GM23338 (cell line): ENCODE measurements around the gene GIMAP1. TPM values are rescaled to one million over a fixed set of nuclear protein-coding genes. Genes with fewer than 3 reads are reported as not detected.

ENCODE experiments used
- ATAC-seq: fragments of 200-7000 bp; cut with Tn5 transposase; 3 replicates; pipeline ENCODE4 v1.9.1; 2020
- DNase-seq: peaks from one replicate; pipeline ENCODE4 v3.0.0-alpha.2; 2015; ENCODE audit warnings: low spot score
- H2AFZ ChIP-seq: fragments of 200-600 bp; sonication (generic); 2 replicates; pipeline ENCODE4 v1.8.0; 2016; ENCODE audit warnings: antibody characterized with exemption, mild to moderate bottlenecking, moderate library complexity
- H3F3A ChIP-seq: fragments of 200-600 bp; sonication (generic); replicated peaks from 2 replicates; pipeline ENCODE4 v1.8.0; 2017; ENCODE audit warnings: antibody characterized with exemption, mixed run types, low read depth
- H3K27ac ChIP-seq: fragments of 200-600 bp; sonication (generic); 2 replicates; pipeline ENCODE4 v1.6.1; 2016; ENCODE audit warnings: low read depth
- H3K27me3 ChIP-seq: fragments of 200-600 bp; sonication (generic); 2 replicates; pipeline ENCODE4 v1.8.0; 2016; ENCODE audit warnings: mild to moderate bottlenecking, mixed run types, moderate library complexity; ENCODE audit not compliant: insufficient read depth
- H3K36me3 ChIP-seq: fragments of 200-600 bp; sonication (generic); 2 replicates; pipeline ENCODE4 v1.8.0; 2016; ENCODE audit warnings: mild to moderate bottlenecking; ENCODE audit not compliant: insufficient read depth
- H3K4me1 ChIP-seq: fragments of 200-600 bp; sonication (generic); 2 replicates; pipeline ENCODE4 v1.8.0; 2016; ENCODE audit warnings: mild to moderate bottlenecking, moderate library complexity; ENCODE audit not compliant: insufficient read depth
- H3K4me2 ChIP-seq: fragments of 200-600 bp; sonication (generic); 2 replicates; pipeline ENCODE4 v1.7.1; 2017; ENCODE audit warnings: mixed run types
- H3K4me3 ChIP-seq: fragments of 200-600 bp; sonication (generic); 2 replicates; pipeline ENCODE4 v1.6.1; 2016; ENCODE audit warnings: mixed run types
- H3K79me2 ChIP-seq: fragments of 200-600 bp; sonication (generic); replicated peaks from 2 replicates; pipeline ENCODE4 v1.8.0; 2017; ENCODE audit warnings: mild to moderate bottlenecking; ENCODE audit not compliant: insufficient read depth
- H3K9me2 ChIP-seq: fragments of 200-600 bp; sonication (generic); 2 replicates; pipeline ENCODE4 v1.8.0; 2017; ENCODE audit not compliant: insufficient read depth
- H4K20me1 ChIP-seq: fragments of 200-600 bp; sonication (generic); replicated peaks from 2 replicates; pipeline ENCODE4 v1.8.0; 2017; ENCODE audit warnings: mild to moderate bottlenecking; ENCODE audit not compliant: insufficient read depth
- H3K27ac Mint-ChIP-seq: 2 replicates; pipeline ENCODE4 v1.8.0; 2020; ENCODE audit warnings: inconsistent platforms, mild to moderate bottlenecking, moderate library complexity, mixed read lengths
- H3K27me3 Mint-ChIP-seq: 3 replicates; pipeline ENCODE4 v1.8.0; 2022; ENCODE audit warnings: low read depth, mild to moderate bottlenecking, moderate library complexity, mixed read lengths, inconsistent platforms; ENCODE audit not compliant: insufficient read depth, poor library complexity
- H3K36me3 Mint-ChIP-seq: 3 replicates; pipeline ENCODE4 v1.8.0; 2021; ENCODE audit warnings: low read depth, mild to moderate bottlenecking, inconsistent platforms, moderate library complexity, mixed read lengths
- H3K4me1 Mint-ChIP-seq: 3 replicates; pipeline ENCODE4 v1.8.0; 2020; ENCODE audit warnings: mild to moderate bottlenecking, inconsistent platforms, mixed read lengths
- H3K4me3 Mint-ChIP-seq: 3 replicates; pipeline ENCODE4 v1.8.0; 2021; ENCODE audit warnings: moderate library complexity, mild to moderate bottlenecking, inconsistent platforms, mixed read lengths
- H3K9me3 Mint-ChIP-seq: 3 replicates; pipeline ENCODE4 v1.8.0; 2020; ENCODE audit warnings: moderate library complexity, mild to moderate bottlenecking, inconsistent platforms, mixed read lengths
- EZH2 ChIP-seq: fragments of 200-600 bp; sonication (generic); IDR thresholded peaks from one replicate; pipeline ENCODE4 v1.8.0; 2017; ENCODE audit warnings: antibody characterized with exemption, mild to moderate bottlenecking, low read depth; ENCODE audit not compliant: unreplicated experiment
- EZH2phosphoT487 ChIP-seq: fragments of 200-600 bp; sonication (generic); IDR thresholded peaks from one replicate; pipeline ENCODE4 v1.8.1; 2018; ENCODE audit warnings: antibody characterized with exemption; ENCODE audit not compliant: unreplicated experiment
- JUNB ChIP-seq: IDR thresholded peaks from one replicate; pipeline ENCODE4 v1.6.1; 2016; ENCODE audit warnings: antibody characterized with exemption; ENCODE audit not compliant: unreplicated experiment
- NANOG ChIP-seq: IDR thresholded peaks from 2 replicates; pipeline ENCODE4 v1.6.1; 2016; ENCODE audit warnings: antibody characterized with exemption, borderline replicate concordance
- POLR2AphosphoS5 ChIP-seq: IDR thresholded peaks from 2 replicates; pipeline ENCODE4 v1.6.1; 2016; ENCODE audit warnings: antibody characterized with exemption, low read depth
- STAT1 ChIP-seq: IDR thresholded peaks from one replicate; pipeline ENCODE4 v1.6.1; 2016; ENCODE audit warnings: antibody characterized with exemption; ENCODE audit not compliant: unreplicated experiment
- ZNF331 ChIP-seq: fragments of 250-450 bp; sonication (Bioruptor Pico); IDR thresholded peaks from 2 replicates; pipeline ENCODE4 v1.5.0; 2020; ENCODE audit warnings: low read depth, mild to moderate bottlenecking, moderate library complexity
- polyA plus RNA-seq: library from polyadenylated mRNA; unstranded; fragments of >200 nt; fragmentation: Nextera tagmentation; extraction: Ambion mirVana; gene quantifications from 2 replicates; pipeline ENCODE4 v1.2.1, GENCODE V29; 2016
- total RNA-seq: library from RNA; depleted of rRNA; stranded (reverse); fragments of >200 nt; shearing (Covaris generic); gene quantifications from 2 replicates; pipeline ENCODE4 v1.2.3, GENCODE V29; 2014
- TF ChIP-seq, protein P1 (sequence below), 2 experiments: fragments of 200-600 bp in 1 of 2; sonication (generic) in 1 of 2; conservative IDR thresholded peaks; 2 replicates each; pipeline versions ENCODE4 v1.5.1 to v1.6.1; 2016 to 2017; ENCODE audit warnings: antibody characterized with exemption in 2 of 2, low read depth in 2 of 2, mild to moderate bottlenecking in 2 of 2, moderate library complexity in 1 of 2
- TF ChIP-seq, protein P2 (sequence below): IDR thresholded peaks from one replicate; pipeline ENCODE4 v1.6.1; 2018; ENCODE audit warnings: antibody characterized with exemption; ENCODE audit not compliant: unreplicated experiment
- TF ChIP-seq, protein P3 (sequence below): IDR thresholded peaks from 2 replicates; pipeline ENCODE4 v1.6.1; 2016; ENCODE audit warnings: antibody characterized with exemption

GIMAP1 gene
- total and polyA plus RNA-seq, 2 experiments from 2014 or later = not detected

DNA sequence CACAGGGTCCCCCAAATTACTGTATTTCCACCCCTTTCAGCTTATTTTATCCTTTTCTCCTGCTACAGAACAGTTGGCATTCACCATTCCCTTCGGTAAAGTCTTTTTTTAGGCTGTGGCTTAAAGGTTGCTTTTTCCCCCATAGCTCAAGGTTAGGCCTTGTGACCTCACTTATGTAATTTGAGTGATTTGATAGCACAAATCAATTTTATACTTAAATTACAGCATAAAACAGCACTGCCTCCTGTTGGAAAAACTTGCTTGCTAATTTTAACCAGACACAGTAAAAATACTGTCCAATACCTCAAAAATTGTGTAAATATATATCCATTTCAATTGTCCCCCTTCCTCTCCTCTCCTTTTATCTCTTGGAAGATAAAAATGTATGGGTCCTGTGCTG lies 7.1 kb downstream of the GIMAP1 start:
- Mint-ChIP-seq H3K36me3 (no peaks in the 10 kb centered on the region), H3K4me1 (no peaks in the 10 kb centered on the region), H3K27ac (no peak overlapping the region), H3K9me3 (peaks cover 12% of the 10 kb centered on the region; the same call in 2 of the 3 replicates), H3K27me3 (peaks cover 45% of the 10 kb centered on the region), H3K4me3 (no peak overlapping the region)
- H3K4me2 ChIP-seq = no peak overlapping the region
- no peak overlapping the region for H3K27ac ChIP-seq
- H3K79me2 ChIP-seq = no peaks in the 10 kb centered on the region
- H3F3A ChIP-seq = no peaks in the 10 kb centered on the region
- H2AFZ ChIP-seq = no peak overlapping the region
- no peak for DNase-seq
- no peak for ATAC-seq
- H3K4me1 ChIP-seq = no peaks in the 10 kb centered on the region
- peaks cover 64% of the 10 kb centered on the region for H3K27me3 ChIP-seq
- TF ChIP-seq EZH2 = no peak
- TF ChIP-seq JUNB = no peak
- no peak for TF ChIP-seq POLR2AphosphoS5
- TF ChIP-seq, protein P1, sequence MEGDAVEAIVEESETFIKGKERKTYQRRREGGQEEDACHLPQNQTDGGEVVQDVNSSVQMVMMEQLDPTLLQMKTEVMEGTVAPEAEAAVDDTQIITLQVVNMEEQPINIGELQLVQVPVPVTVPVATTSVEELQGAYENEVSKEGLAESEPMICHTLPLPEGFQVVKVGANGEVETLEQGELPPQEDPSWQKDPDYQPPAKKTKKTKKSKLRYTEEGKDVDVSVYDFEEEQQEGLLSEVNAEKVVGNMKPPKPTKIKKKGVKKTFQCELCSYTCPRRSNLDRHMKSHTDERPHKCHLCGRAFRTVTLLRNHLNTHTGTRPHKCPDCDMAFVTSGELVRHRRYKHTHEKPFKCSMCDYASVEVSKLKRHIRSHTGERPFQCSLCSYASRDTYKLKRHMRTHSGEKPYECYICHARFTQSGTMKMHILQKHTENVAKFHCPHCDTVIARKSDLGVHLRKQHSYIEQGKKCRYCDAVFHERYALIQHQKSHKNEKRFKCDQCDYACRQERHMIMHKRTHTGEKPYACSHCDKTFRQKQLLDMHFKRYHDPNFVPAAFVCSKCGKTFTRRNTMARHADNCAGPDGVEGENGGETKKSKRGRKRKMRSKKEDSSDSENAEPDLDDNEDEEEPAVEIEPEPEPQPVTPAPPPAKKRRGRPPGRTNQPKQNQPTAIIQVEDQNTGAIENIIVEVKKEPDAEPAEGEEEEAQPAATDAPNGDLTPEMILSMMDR (conservative IDR thresholded peaks at IDR 0.05; ENCODE audit: low read depth in 2 of 2) = no peak
- TF ChIP-seq, protein P2, sequence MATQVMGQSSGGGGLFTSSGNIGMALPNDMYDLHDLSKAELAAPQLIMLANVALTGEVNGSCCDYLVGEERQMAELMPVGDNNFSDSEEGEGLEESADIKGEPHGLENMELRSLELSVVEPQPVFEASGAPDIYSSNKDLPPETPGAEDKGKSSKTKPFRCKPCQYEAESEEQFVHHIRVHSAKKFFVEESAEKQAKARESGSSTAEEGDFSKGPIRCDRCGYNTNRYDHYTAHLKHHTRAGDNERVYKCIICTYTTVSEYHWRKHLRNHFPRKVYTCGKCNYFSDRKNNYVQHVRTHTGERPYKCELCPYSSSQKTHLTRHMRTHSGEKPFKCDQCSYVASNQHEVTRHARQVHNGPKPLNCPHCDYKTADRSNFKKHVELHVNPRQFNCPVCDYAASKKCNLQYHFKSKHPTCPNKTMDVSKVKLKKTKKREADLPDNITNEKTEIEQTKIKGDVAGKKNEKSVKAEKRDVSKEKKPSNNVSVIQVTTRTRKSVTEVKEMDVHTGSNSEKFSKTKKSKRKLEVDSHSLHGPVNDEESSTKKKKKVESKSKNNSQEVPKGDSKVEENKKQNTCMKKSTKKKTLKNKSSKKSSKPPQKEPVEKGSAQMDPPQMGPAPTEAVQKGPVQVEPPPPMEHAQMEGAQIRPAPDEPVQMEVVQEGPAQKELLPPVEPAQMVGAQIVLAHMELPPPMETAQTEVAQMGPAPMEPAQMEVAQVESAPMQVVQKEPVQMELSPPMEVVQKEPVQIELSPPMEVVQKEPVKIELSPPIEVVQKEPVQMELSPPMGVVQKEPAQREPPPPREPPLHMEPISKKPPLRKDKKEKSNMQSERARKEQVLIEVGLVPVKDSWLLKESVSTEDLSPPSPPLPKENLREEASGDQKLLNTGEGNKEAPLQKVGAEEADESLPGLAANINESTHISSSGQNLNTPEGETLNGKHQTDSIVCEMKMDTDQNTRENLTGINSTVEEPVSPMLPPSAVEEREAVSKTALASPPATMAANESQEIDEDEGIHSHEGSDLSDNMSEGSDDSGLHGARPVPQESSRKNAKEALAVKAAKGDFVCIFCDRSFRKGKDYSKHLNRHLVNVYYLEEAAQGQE = no peak
- TF ChIP-seq STAT1 = no peak
- TF ChIP-seq, protein P3, sequence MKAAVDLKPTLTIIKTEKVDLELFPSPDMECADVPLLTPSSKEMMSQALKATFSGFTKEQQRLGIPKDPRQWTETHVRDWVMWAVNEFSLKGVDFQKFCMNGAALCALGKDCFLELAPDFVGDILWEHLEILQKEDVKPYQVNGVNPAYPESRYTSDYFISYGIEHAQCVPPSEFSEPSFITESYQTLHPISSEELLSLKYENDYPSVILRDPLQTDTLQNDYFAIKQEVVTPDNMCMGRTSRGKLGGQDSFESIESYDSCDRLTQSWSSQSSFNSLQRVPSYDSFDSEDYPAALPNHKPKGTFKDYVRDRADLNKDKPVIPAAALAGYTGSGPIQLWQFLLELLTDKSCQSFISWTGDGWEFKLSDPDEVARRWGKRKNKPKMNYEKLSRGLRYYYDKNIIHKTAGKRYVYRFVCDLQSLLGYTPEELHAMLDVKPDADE = no peak
- H3K9me2 ChIP-seq = no peaks in the 10 kb centered on the region
- no peaks in the 10 kb centered on the region; the same call in 1 of the 2 replicates for H4K20me1 ChIP-seq
- H3K36me3 ChIP-seq = no peaks in the 10 kb centered on the region
- H3K4me3 ChIP-seq = no peak overlapping the region

DNA sequence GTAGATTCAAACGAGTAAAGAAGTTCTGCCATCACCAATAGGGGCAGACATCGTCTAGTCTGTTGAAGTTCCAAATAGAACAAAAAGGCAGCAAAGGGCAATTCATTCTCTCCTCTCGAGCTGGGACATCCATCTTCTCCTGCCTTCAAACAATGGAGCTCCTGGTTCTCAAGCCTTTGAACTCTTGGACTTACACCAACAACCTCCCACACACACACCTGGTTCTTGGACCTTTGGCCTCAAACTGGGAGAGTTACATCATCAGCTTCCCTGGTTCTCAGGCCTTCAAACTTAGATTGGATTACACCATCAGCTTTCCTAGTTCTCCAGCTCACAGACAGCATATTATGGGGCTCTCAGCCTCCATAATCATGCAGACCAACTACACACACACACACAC lies 11.0 kb downstream of the GIMAP1 start:
- H3K4me2 ChIP-seq = no peak overlapping the region
- no peak overlapping the region for H2AFZ ChIP-seq
- H3F3A ChIP-seq = no peaks in the 10 kb centered on the region
- no peak overlapping the region for H3K4me3 ChIP-seq
- H3K36me3 Mint-ChIP-seq = no peaks in the 10 kb centered on the region
- H3K36me3 ChIP-seq = no peaks in the 10 kb centered on the region
- no peaks in the 10 kb centered on the region for H3K4me1 ChIP-seq
- DNase-seq = no peak
- TF ChIP-seq ZNF331 (CRISPR knock-in tag) (no peak), EZH2phosphoT487 (no peak), POLR2AphosphoS5 (no peak), JUNB (no peak), NANOG (no peak)
- TF ChIP-seq, protein P1 (conservative IDR thresholded peaks at IDR 0.05; ENCODE audit: low read depth in 2 of 2) = no peak
- TF ChIP-seq, protein P3 = no peak
- H3K4me3 Mint-ChIP-seq = no peak overlapping the region
- no peaks in the 10 kb centered on the region for H3K4me1 Mint-ChIP-seq
- H4K20me1 ChIP-seq = no peaks in the 10 kb centered on the region; the same call in 1 of the 2 replicates
- no peaks in the 10 kb centered on the region for H3K9me2 ChIP-seq
- H3K9me3 Mint-ChIP-seq = peaks cover 12% of the 10 kb centered on the region; the same call in 2 of the 3 replicates
- peaks cover 69% of the 10 kb centered on the region for H3K27me3 Mint-ChIP-seq
- H3K27ac Mint-ChIP-seq = no peak overlapping the region
- peaks cover 100% of the 10 kb centered on the region for H3K27me3 ChIP-seq
- ATAC-seq = no peak
- no peak overlapping the region for H3K27ac ChIP-seq
- no peaks in the 10 kb centered on the region for H3K79me2 ChIP-seq
